Keratinocyte (primary cell): ENCODE results near the gene ADAM33. TPM values are rescaled to one million over a fixed set of nuclear protein-coding genes. Genes with fewer than 3 reads are reported as not detected.
A peak's percentile ranks its signal among the peaks of the same experiment; 100 is the strongest.

Experiments
- DNase-seq: peaks from one replicate; pipeline ENCODE4 v3.0.0-alpha.2; 2011; ENCODE audit warnings: low read depth, missing footprints, low spot score
- FAIRE-seq: peaks from 2 replicates; lab custom pipeline; 2011; peaks lifted over from hg19 to GRCh38; lab: Jason Lieb, UNC
- H2AFZ ChIP-seq: 2 replicates; pipeline ENCODE4 v1.6.0; 2012; ENCODE audit warnings: low read length, control low read depth, inconsistent platforms; ENCODE audit not compliant: control insufficient read depth
- H3K27ac ChIP-seq: 2 replicates; pipeline ENCODE4 v1.5.1; 2011; ENCODE audit warnings: low read length; ENCODE audit not compliant: control insufficient read depth, insufficient read depth
- H3K27me3 ChIP-seq: 3 replicates; pipeline ENCODE4 v1.6.0; 2011; ENCODE audit warnings: low read length; ENCODE audit not compliant: control insufficient read depth, insufficient read depth; ENCODE audit errors: extremely low read depth
- H3K36me3 ChIP-seq, 2 experiments: 2 replicates in 1 of 2; 3 replicates in 1 of 2; pipeline ENCODE4 v1.5.1; 2011; ENCODE audit warnings: low read length in 2 of 2, mild to moderate bottlenecking in 1 of 2; ENCODE audit not compliant: control insufficient read depth in 2 of 2, insufficient read depth in 2 of 2; ENCODE audit errors: extremely low read depth in 1 of 2
- H3K4me1 ChIP-seq: 3 replicates; pipeline ENCODE4 v1.5.1; 2011; ENCODE audit warnings: low read length; ENCODE audit not compliant: control insufficient read depth, insufficient read depth; ENCODE audit errors: extremely low read depth
- H3K4me2 ChIP-seq: 3 replicates; pipeline ENCODE4 v1.6.0; 2011; ENCODE audit warnings: low read depth, low read length; ENCODE audit not compliant: control insufficient read depth, insufficient read depth; ENCODE audit errors: extremely low read depth
- H3K4me3 ChIP-seq, 3 experiments: fragments of 200-600 bp in 1 of 3; sonication (generic) in 1 of 3; 2 replicates in 2 of 3; 3 replicates in 1 of 3; pipeline ENCODE4 v1.5.1; 2011 to 2016; ENCODE audit warnings: low read length in 3 of 3, mild to moderate bottlenecking in 3 of 3, control low read depth in 2 of 3, inconsistent platforms in 1 of 3, low read depth in 1 of 3, mixed read lengths in 1 of 3, mixed run types in 1 of 3, moderate library complexity in 1 of 3; ENCODE audit not compliant: control insufficient read depth in 2 of 3, insufficient read depth in 2 of 3; ENCODE audit errors: extremely low read depth in 1 of 3
- H3K79me2 ChIP-seq: 2 replicates; pipeline ENCODE4 v1.6.0; 2012; ENCODE audit warnings: low read length; ENCODE audit not compliant: control insufficient read depth, insufficient read depth
- H3K9ac ChIP-seq: 3 replicates; pipeline ENCODE4 v1.6.0; 2011; ENCODE audit warnings: low read length; ENCODE audit not compliant: control insufficient read depth, insufficient read depth; ENCODE audit errors: extremely low read depth
- H3K9me1 ChIP-seq: 3 replicates; pipeline ENCODE4 v1.6.0; 2011; ENCODE audit warnings: low read length; ENCODE audit not compliant: control insufficient read depth, insufficient read depth; ENCODE audit errors: extremely low read depth
- H3K9me3 ChIP-seq: 2 replicates; pipeline ENCODE4 v1.5.1; 2012; ENCODE audit warnings: low read depth, low read length; ENCODE audit not compliant: control insufficient read depth
- H4K20me1 ChIP-seq: 3 replicates; pipeline ENCODE4 v1.6.0; 2011; ENCODE audit warnings: low read length; ENCODE audit not compliant: control insufficient read depth, insufficient read depth; ENCODE audit errors: extremely low read depth
- CTCF ChIP-seq, 3 experiments: IDR thresholded peaks in 1 of 3; conservative IDR thresholded peaks in 1 of 3; optimal IDR thresholded peaks in 1 of 3; 2 replicates in 2 of 3; 3 replicates in 1 of 3; pipeline versions ENCODE3 to v1.5.1; 2011; ENCODE audit warnings: low read length in 3 of 3, mild to moderate bottlenecking in 3 of 3, moderate library complexity in 2 of 3, control low read depth in 1 of 3, inconsistent platforms in 1 of 3; ENCODE audit not compliant: insufficient read depth in 2 of 3; ENCODE audit errors: extremely low read depth in 1 of 3
- EZH2 ChIP-seq: IDR thresholded peaks from one replicate; pipeline ENCODE4 v1.6.1; 2012; ENCODE audit warnings: inconsistent platforms, mild to moderate bottlenecking, low read length, moderate library complexity
- dilution Hi-C: fragments of 300-500 bp; cut with MboI; formaldehyde crosslinking; loops from one replicate; pipeline ENCODE4 v1.7.0; 2020; ENCODE audit warnings: low sequenced_read_pairs; ENCODE audit not compliant: extremely low pct_ligation_motif_present
- polyA plus RNA-seq, 5 experiments: library from polyadenylated mRNA; depleted of rRNA in 3 of 5; stranded (reverse) in 3 of 5; stranded (forward) in 1 of 5; unstranded in 1 of 5; fragments of >200 nt; gene quantifications; 1 replicate in 1 of 5; 2 replicates in 3 of 5; 3 replicates in 1 of 5; pipeline versions ENCODE4 v1.2.1 to v1.2.3, GENCODE V29; 2011 to 2012; ENCODE audit warnings: missing spikeins in 2 of 5, low read depth in 1 of 5, low replicate concordance in 1 of 5

ADAM33 gene
- polyA plus RNA-seq, 1 donor (not counting 4 experiments of a cell fraction or from before 2014, with no cell fraction given): not detected

DNA sequence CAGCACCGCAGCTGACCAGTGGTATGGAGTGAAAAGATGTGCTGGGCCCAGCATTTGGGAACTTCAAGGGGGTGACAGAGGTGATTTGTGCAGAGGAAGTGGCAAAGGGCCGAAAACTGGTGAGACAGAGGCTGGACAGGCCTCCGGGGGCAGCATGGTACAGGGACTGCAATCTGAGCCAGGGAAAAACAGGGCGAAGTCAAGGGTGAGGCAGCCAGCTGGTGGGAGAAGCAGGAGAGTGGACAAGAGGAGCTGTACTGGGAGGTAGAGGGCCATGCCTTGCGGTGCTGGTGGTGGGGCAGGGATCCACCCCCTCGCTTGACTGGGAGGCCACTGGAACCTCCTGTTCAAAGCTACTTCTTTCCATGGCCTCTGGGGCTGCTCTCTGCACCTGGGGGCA is 11.3 kb downstream of the ADAM33 start:
- no peak overlapping the region for H3K4me2 ChIP-seq
- dilution Hi-C loops: no loop called here
- H3K27ac ChIP-seq: no peak overlapping the region
- H3K4me1 ChIP-seq: no peaks in the 10 kb centered on the region
- H3K27me3 ChIP-seq: peaks cover 67% of the 10 kb centered on the region
- peak in 2 of 3 experiments; percentile 17 to 31 for TF ChIP-seq CTCF (optimal IDR thresholded peaks at IDR 0.05 in 1 of 3, IDR thresholded peaks at IDR 0.05 in 1 of 3, conservative IDR thresholded peaks at IDR 0.05 in 1 of 3; ENCODE audit: extremely low read depth in 1 of 3, insufficient read depth in 2 of 3, low read length in 3 of 3)
- TF ChIP-seq EZH2: no peak
- H3K9me1 ChIP-seq: no peaks in the 10 kb centered on the region
- no peaks in the 10 kb centered on the region for H3K9me3 ChIP-seq
- no peaks in the 10 kb centered on the region for H3K79me2 ChIP-seq
- DNase-seq (no peak), FAIRE-seq (no peak)
- no peaks in the 10 kb centered on the region for H3K36me3 ChIP-seq
- H3K4me3 ChIP-seq: no peak overlapping the region
- no peak overlapping the region for H2AFZ ChIP-seq
- H3K9ac ChIP-seq: no peak overlapping the region
- H4K20me1 ChIP-seq: no peaks in the 10 kb centered on the region

GRCh38 chr20:3669710-3670367 is 12.0 kb downstream of the ADAM33 start:
- FAIRE-seq: no peak
- Histone ChIP-seq H2AFZ (no peak overlapping the region), H3K27ac (no peak overlapping the region), H3K9me3 (no peaks in the 10 kb centered on the region), H3K4me1 (no peaks in the 10 kb centered on the region), H3K27me3 (peaks cover 60% of the 10 kb centered on the region), H3K79me2 (no peaks in the 10 kb centered on the region), H3K9ac (no peak overlapping the region), H4K20me1 (no peaks in the 10 kb centered on the region), H3K9me1 (no peaks in the 10 kb centered on the region), H3K36me3 (no peaks in the 10 kb centered on the region), H3K4me2 (no peak overlapping the region), H3K4me3 (no peak overlapping the region)
- DNase-seq: no peak
- no peak for TF ChIP-seq EZH2
- no peak for TF ChIP-seq CTCF (optimal IDR thresholded peaks at IDR 0.05 in 1 of 3, IDR thresholded peaks at IDR 0.05 in 1 of 3, conservative IDR thresholded peaks at IDR 0.05 in 1 of 3; ENCODE audit: extremely low read depth in 1 of 3, insufficient read depth in 2 of 3, low read length in 3 of 3)
- dilution Hi-C loops: no loop called here
